Loucy (cell line): ENCODE results near the gene BUB1B.
"Not testable (repeated sequence)": the region's sequence is repeated elsewhere in the genome, so short reads cannot be mapped to it uniquely, and the experiment has no call there.

Experiments
- H2AFZ ChIP-seq: fragments of 200-600 bp; sonication (generic); 2 replicates; pipeline ENCODE4 v1.6.0; 2016; ENCODE audit warnings: antibody characterized with exemption, mild to moderate bottlenecking, low read length, moderate library complexity
- H3F3A ChIP-seq: fragments of 200-600 bp; 2 replicates; pipeline ENCODE4 v1.6.0; 2016; ENCODE audit warnings: antibody characterized with exemption, low read depth, mild to moderate bottlenecking
- H3K27me3 ChIP-seq: fragments of 200-600 bp; sonication (generic); 2 replicates; pipeline ENCODE4 v1.6.1; 2014; ENCODE audit warnings: low read length, mild to moderate bottlenecking; ENCODE audit not compliant: insufficient read depth, poor library complexity, severe bottlenecking
- H3K36me3 ChIP-seq: fragments of 200-600 bp; sonication (generic); 2 replicates; pipeline ENCODE4 v1.6.1; 2016; ENCODE audit warnings: low read length; ENCODE audit not compliant: insufficient read depth
- H3K4me1 ChIP-seq: fragments of 200-600 bp; sonication (generic); 2 replicates; pipeline ENCODE4 v1.5.1; 2014; ENCODE audit warnings: low read length, mild to moderate bottlenecking; ENCODE audit not compliant: insufficient read depth, poor library complexity, severe bottlenecking
- H3K4me2 ChIP-seq: fragments of 200-600 bp; sonication (generic); 2 replicates; pipeline ENCODE4 v1.6.0; 2014; ENCODE audit warnings: antibody characterized with exemption, low read length, low read depth, mild to moderate bottlenecking; ENCODE audit not compliant: poor library complexity, severe bottlenecking
- H3K4me3 ChIP-seq: fragments of 200-600 bp; sonication (generic); 2 replicates; pipeline ENCODE4 v1.5.1; 2014; ENCODE audit warnings: low read length, mild to moderate bottlenecking, mixed read lengths; ENCODE audit not compliant: poor library complexity, severe bottlenecking
- H3K79me2 ChIP-seq: fragments of 200-600 bp; sonication (generic); 2 replicates; pipeline ENCODE4 v1.6.1; 2014; ENCODE audit warnings: low read length; ENCODE audit not compliant: insufficient read depth
- H3K9ac ChIP-seq: fragments of 200-600 bp; sonication (generic); 2 replicates; pipeline ENCODE4 v1.6.0; 2014; ENCODE audit warnings: mild to moderate bottlenecking, low read depth, low read length, moderate library complexity; ENCODE audit not compliant: poor library complexity, severe bottlenecking
- H3K9me2 ChIP-seq: fragments of 200-600 bp; sonication (generic); replicated peaks from 2 replicates; pipeline ENCODE4 v1.6.1; 2016; ENCODE audit warnings: low read depth, low read length, mixed read lengths
- H3K9me3 ChIP-seq: fragments of 200-600 bp; sonication (generic); 2 replicates; pipeline ENCODE4 v1.6.1; 2014; ENCODE audit warnings: mild to moderate bottlenecking, antibody characterized with exemption, low read length, low read depth; ENCODE audit not compliant: insufficient read depth
- H4K20me1 ChIP-seq: fragments of 200-600 bp; sonication (generic); 2 replicates; pipeline ENCODE4 v1.6.0; 2014; ENCODE audit warnings: antibody characterized with exemption, low read length, mild to moderate bottlenecking; ENCODE audit not compliant: insufficient read depth, poor library complexity, severe bottlenecking
- EZH2phosphoT487 ChIP-seq: fragments of 200-600 bp; IDR thresholded peaks from 2 replicates; pipeline ENCODE4 v1.6.1; 2018; ENCODE audit warnings: antibody characterized with exemption, mild to moderate bottlenecking, moderate library complexity, borderline replicate concordance
- TF ChIP-seq, protein P1 (sequence below): fragments of 200-600 bp; sonication (generic); conservative IDR thresholded peaks from 2 replicates; pipeline ENCODE4 v1.5.1; 2014; ENCODE audit warnings: mild to moderate bottlenecking, antibody characterized with exemption, low read length

Gene BUB1B

DNA sequence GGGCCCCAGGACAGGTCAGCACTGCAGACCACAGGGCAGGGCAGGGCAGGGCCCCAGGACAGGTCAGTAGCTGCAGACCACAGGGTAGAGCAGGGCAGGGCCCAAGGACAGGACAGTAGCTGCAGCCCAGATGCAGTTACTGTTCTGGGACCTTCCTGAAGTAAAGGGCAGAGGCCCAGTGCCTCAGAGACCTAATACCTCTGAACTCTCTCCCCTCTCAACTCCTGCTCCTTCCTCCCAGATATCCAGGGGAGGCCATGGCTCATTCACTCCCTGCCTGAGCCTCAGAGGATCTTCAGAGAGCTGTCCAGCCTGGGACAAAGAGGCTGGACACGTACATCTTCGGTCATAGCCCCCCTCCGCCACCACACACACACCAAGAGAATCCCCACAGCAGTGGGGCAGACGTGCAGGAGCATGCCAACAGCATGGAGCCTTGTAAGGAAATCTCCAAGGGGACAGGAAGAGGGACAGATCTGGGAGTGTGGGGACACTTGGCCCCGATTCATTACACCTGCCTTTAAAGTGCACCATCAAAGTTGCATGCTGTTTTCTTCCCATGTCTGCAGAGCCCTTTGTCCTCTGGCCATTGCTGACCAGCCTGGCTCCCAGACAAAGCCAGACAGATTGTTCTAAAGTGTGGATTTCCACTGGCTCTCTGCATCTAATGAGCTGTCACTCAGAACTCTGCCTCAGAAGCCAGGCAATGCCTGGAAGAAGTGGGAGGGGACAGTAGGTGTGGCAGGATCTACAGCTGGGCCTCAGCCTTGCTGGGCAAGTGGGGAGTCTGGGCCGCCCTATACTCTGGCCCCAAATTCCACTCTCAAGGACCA lies 24.2 kb upstream of the BUB1B start:
- Histone ChIP-seq H3F3A (no peaks in the 10 kb centered on the region), H3K4me2 (no peak overlapping the region), H3K27me3 (no peaks in the 10 kb centered on the region), H3K4me1 (no peaks in the 10 kb centered on the region), H3K36me3 (no peaks in the 10 kb centered on the region), H3K9me2 (no peaks in the 10 kb centered on the region), H4K20me1 (no peaks in the 10 kb centered on the region), H3K4me3 (no peak overlapping the region), H3K79me2 (no peaks in the 10 kb centered on the region), H3K9ac (no peak overlapping the region), H3K9me3 (no peaks in the 10 kb centered on the region), H2AFZ (no peak overlapping the region)
- TF ChIP-seq EZH2phosphoT487, result no peak
- TF ChIP-seq, protein P1, sequence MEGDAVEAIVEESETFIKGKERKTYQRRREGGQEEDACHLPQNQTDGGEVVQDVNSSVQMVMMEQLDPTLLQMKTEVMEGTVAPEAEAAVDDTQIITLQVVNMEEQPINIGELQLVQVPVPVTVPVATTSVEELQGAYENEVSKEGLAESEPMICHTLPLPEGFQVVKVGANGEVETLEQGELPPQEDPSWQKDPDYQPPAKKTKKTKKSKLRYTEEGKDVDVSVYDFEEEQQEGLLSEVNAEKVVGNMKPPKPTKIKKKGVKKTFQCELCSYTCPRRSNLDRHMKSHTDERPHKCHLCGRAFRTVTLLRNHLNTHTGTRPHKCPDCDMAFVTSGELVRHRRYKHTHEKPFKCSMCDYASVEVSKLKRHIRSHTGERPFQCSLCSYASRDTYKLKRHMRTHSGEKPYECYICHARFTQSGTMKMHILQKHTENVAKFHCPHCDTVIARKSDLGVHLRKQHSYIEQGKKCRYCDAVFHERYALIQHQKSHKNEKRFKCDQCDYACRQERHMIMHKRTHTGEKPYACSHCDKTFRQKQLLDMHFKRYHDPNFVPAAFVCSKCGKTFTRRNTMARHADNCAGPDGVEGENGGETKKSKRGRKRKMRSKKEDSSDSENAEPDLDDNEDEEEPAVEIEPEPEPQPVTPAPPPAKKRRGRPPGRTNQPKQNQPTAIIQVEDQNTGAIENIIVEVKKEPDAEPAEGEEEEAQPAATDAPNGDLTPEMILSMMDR, result no peak

DNA sequence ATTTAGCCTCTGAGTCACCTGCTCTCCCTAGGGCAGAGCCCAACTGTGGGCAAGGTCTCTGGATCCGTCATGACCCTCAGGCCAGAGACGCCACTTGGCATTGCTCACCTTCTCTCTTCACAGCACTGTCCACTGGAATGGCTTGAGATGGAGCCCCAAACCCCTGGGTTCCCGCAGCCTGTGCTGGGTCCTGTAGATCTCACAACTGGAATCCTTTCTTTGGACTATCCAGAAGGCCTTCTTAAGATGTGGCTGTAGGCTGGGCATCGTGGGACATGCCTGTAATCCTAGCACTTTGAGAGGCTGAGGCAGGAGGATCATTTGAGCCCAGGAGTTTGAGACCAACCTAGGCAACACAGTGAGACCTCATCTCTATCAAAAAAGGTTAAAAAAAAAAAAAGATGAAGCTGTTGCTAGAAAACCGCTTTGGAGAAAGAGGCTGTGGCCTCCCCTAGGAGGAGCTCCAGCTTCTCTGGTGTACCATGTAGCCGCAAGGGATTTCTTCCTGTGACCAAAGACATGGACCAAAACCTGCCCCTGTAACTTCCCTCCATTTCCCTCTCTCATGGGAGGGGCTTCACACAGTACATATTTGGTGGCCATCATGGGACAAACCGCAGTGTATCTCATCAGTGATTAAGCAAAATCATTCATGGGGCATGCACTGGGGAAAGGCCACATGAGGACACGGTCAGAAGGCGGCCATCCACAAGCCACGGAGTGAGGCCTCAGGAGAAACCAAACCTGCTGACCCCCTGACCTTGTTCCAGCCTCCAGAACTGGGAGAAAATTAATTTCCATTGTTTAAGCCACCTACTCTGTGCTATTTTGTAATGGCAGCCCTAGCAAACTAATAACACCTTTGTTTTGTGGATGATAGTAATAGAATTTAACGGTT lies 23.3 kb upstream of the BUB1B start:
- Histone ChIP-seq H2AFZ (no peak overlapping the region), H3K4me2 (no peak overlapping the region), H3F3A (no peaks in the 10 kb centered on the region)

DNA sequence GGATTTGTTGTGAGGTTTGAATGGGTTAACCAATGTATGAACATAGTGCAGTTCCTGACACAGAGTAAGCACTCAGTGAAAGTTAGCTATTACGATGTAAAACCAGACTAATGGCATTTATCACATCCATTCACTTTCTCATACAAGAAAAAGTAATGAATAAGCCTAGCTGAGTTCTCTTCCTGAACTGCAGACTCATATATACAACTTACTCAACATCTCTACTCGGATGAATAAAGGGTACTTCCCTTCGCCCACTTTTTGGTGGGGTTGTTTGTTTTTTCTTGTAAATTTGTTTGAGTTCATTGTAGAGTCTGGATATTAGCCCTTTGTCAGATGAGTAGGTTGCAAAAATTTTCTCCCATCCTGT lies 22.7 kb upstream of the BUB1B start:
- H3K4me1 ChIP-seq, H3K4me3 ChIP-seq, H3K27me3 ChIP-seq, H3K79me2 ChIP-seq, H3K4me2 ChIP-seq, H3K9ac ChIP-seq, H3K9me2 ChIP-seq, H4K20me1 ChIP-seq, H3K9me3 ChIP-seq, H3F3A ChIP-seq, H2AFZ ChIP-seq, H3K36me3 ChIP-seq: not testable (repeated sequence)

More for the DNA sequence above, 23.3 kb upstream of the BUB1B start:
- Histone ChIP-seq H3K9me2 (no peaks in the 10 kb centered on the region), H3K27me3 (no peaks in the 10 kb centered on the region), H3K79me2 (no peaks in the 10 kb centered on the region), H3K9me3 (no peaks in the 10 kb centered on the region), H4K20me1 (no peaks in the 10 kb centered on the region), H3K9ac (no peak overlapping the region), H3K4me1 (no peaks in the 10 kb centered on the region), H3K36me3 (no peaks in the 10 kb centered on the region), H3K4me3 (no peak overlapping the region)
- TF ChIP-seq, protein P1, result no peak
- TF ChIP-seq EZH2phosphoT487, result no peak
